HEK293T (cell line): ENCODE measurements around the gene GDF11.

Experiments used
- ELF4 ChIP-seq: fragments of 450-650 bp; IDR thresholded peaks from 2 replicates; pipeline ENCODE4 v1.6.1; 2017; ENCODE audit warnings: antibody characterized with exemption
- HDGF ChIP-seq: fragments of 450-650 bp; IDR thresholded peaks from 2 replicates; pipeline ENCODE4 v1.6.1; 2017; ENCODE audit warnings: antibody characterized with exemption, borderline replicate concordance

DNA sequence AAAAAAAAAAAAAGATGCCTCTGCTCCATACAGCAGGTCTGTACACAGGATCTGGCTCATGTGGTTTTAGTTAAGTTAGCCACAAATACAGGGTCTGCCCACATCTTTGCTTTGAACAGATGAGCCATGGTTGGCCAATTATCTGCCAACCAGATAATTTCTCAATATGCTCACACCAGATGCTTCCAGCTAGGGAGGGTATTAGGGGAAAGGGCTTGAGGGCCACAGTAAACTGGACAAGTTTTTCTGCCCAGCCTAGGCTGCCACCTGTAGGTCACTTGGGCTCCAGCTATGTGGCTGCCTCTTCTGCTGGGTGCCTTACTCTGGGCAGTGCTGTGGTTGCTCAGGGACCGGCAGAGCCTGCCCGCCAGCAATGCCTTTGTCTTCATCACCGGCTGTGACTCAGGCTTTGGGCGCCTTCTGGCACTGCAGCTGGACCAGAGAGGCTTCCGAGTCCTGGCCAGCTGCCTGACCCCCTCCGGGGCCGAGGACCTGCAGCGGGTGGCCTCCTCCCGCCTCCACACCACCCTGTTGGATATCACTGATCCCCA lies 22.0 kb upstream of the GDF11 start:
- TF ChIP-seq HDGF (no peak), ELF4 (no peak)
